Subcutaneous abdominal adipose tissue (tissue), 5 donors: ENCODE data around the gene LPCAT4.
"Not testable (repeated sequence)": the region's sequence is repeated elsewhere in the genome, so short reads cannot be mapped to it uniquely, and the experiment has no call there.

Source experiments
- H3K27ac ChIP-seq: one replicate; pipeline ENCODE4 v1.7.0; 2013; ENCODE audit warnings: low read depth, mild to moderate bottlenecking, inconsistent platforms, low read length, moderate library complexity
- H3K27me3 ChIP-seq, 5 donors: one replicate each; pipeline ENCODE4 v1.7.0; 2013; ENCODE audit warnings: low read length in 5 of 5, inconsistent platforms in 1 of 5; ENCODE audit not compliant: control insufficient read depth in 5 of 5, insufficient read depth in 4 of 5
- H3K36me3 ChIP-seq, 5 donors: one replicate each; pipeline ENCODE4 v1.7.0; 2013; ENCODE audit warnings: low read length in 5 of 5; ENCODE audit not compliant: control insufficient read depth in 5 of 5, insufficient read depth in 5 of 5
- H3K4me1 ChIP-seq, 5 donors: one replicate each; pipeline ENCODE4 v1.7.0; 2013; ENCODE audit warnings: low read length in 5 of 5, mild to moderate bottlenecking in 3 of 5, moderate library complexity in 1 of 5; ENCODE audit not compliant: control insufficient read depth in 5 of 5, insufficient read depth in 5 of 5
- H3K4me3 ChIP-seq, 5 donors: one replicate each; pipeline ENCODE4 v1.7.0; 2013; ENCODE audit warnings: low read length in 5 of 5, low read depth in 1 of 5
- H3K9ac ChIP-seq, 5 donors: one replicate each; pipeline ENCODE4 v1.7.0; 2013; ENCODE audit warnings: low read length in 5 of 5, mild to moderate bottlenecking in 4 of 5, moderate library complexity in 3 of 5
- H3K9me3 ChIP-seq, 5 donors: one replicate each; pipeline ENCODE4 v1.7.0; 2013; ENCODE audit warnings: low read length in 5 of 5; ENCODE audit not compliant: control insufficient read depth in 5 of 5
- donor health status: healthy.
- donor health status: healthy.
- donor health status: healthy.
- donor health status: healthy.
- donor health status: healthy.

LPCAT4 gene, protein sequence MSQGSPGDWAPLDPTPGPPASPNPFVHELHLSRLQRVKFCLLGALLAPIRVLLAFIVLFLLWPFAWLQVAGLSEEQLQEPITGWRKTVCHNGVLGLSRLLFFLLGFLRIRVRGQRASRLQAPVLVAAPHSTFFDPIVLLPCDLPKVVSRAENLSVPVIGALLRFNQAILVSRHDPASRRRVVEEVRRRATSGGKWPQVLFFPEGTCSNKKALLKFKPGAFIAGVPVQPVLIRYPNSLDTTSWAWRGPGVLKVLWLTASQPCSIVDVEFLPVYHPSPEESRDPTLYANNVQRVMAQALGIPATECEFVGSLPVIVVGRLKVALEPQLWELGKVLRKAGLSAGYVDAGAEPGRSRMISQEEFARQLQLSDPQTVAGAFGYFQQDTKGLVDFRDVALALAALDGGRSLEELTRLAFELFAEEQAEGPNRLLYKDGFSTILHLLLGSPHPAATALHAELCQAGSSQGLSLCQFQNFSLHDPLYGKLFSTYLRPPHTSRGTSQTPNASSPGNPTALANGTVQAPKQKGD

DNA sequence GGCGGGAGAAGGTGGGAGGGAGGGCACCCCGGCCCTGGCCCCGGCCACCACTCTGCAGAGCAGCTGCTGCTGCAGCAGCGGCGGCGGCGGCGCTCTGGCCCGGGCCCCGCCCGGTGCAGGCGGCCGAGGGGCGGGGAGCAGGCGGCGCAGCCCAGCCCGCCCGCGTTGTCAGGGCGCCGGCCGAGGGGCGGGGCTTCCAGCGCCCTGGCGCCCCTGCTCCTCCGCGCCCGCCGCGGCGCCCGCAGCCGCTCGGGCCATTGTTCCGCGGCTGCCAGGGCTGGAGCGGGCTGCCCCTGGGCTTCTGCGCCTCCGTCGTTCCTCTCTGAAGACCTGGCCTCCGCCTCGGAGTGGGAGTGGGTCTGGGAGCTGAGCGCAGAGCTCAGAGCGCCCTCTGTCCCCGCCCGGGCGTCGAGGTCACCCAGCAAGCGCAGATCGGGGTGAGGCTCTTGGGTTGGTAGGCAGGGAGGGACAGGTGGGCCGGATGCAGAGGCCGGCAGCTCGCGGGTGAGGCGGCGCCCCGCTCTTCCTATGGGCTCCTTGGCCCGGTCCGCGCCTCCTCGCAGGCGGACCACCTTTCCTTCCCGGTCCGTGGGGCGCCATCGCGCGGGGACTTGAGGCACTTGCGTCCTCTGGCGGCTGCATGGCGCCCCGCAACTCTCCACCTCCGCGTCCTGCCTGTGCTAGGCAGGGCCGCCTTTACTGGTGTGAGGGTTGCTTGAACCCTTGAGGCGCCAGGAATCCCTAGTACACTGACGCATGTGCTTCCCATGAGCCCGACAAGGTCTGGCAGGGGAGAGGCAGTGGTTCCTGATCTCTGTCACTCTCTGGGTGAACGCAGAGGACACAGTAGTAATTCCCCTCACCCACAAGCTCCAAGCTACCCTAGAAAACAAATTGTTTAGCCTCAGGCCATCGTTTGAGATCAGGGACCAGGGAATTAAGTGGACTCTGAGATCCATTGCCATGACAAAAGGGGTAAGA, at the start of gene LPCAT4:
Gene LPCAT4 (minus strand): TSS at position 96 of the 981 bp plus-strand sequence. CDS start 96 bp downstream, outside the sequence.
- no peaks in the 10 kb centered on the region for H3K27me3 ChIP-seq
- peak within 1 kb of the TSS; percentile 88 for H3K27ac ChIP-seq
- peaks cover 10 to 29% (median 20%) of the 10 kb centered on the region in 5 donors for H3K4me1 ChIP-seq
- H3K4me3 ChIP-seq: peak within 1 kb of the TSS; percentile 87 to 97 (median 91)
- H3K9me3 ChIP-seq: no peaks in the 10 kb centered on the region
- peak within 1 kb of the TSS; percentile 54 to 95 (median 85) for H3K9ac ChIP-seq
- H3K36me3 ChIP-seq: peaks cover 0 to 14% (median 5%) of the 10 kb centered on the region in 5 donors

DNA sequence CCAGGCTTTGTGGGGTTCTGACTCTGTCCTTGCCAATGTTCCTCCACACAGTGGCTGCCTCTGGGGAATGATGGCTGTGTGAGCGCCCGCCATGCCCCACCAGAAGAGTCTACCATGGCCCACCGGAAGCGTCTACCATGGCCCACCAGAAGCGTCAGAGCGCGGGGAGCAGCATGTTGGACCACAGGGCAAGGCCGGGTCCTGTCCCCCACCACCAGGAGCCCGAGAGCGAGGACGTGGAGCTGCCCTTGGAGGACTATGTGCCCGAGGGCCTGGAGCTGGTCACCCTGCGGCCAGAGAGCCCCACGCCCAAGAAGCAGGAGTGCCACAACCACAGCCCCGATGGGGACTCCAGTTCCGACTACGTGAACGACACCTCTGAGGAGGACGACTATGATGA, 42.5 kb upstream of the LPCAT4 start:
- not testable (repeated sequence) for H3K4me1 ChIP-seq, H3K9ac ChIP-seq, H3K9me3 ChIP-seq, H3K4me3 ChIP-seq, H3K36me3 ChIP-seq, H3K27ac ChIP-seq, H3K27me3 ChIP-seq

DNA sequence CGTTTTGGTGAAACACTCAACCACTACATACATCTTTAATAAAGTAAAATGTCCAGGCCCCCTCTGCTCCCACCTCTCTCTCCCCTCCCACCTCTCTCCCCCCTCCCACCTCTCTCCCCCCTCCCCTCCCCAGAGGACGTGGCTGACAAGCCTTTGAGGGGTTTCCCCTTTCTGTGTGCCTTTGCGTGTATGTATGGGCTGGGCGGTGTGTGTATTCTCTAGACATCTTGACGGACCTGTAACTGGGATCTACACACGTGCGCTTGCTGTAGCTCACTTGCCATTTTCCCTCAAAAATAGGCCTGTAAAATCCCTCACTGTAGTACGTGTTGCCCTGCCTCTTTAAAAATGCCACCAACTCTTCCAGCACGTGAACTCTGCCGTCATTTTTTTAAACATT, 42.0 kb upstream of the LPCAT4 start:
- not testable (repeated sequence) for H3K4me3 ChIP-seq, H3K9ac ChIP-seq, H3K4me1 ChIP-seq, H3K27me3 ChIP-seq, H3K9me3 ChIP-seq, H3K27ac ChIP-seq, H3K36me3 ChIP-seq

DNA sequence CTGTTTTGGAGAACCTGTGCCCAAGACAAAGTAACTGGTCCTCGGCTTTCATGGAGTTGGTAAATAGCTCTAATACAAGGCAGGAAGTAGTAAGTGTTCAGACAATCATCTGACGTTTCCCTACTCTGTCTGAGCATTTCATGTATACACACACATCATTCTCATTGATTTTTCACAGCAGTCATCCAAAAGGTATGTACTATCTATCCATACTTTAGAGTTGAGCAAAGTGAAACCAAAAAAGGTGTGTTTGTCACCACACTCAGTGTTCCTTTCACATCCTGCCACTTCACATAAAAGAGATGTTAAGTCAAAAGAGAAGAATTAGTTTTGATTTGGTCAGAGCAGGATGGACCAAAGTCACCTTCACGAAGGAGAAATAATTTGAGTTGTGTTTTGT, 36.9 kb upstream of the LPCAT4 start:
- not testable (repeated sequence) for H3K9ac ChIP-seq, H3K27me3 ChIP-seq, H3K9me3 ChIP-seq, H3K4me1 ChIP-seq, H3K27ac ChIP-seq, H3K4me3 ChIP-seq, H3K36me3 ChIP-seq

DNA sequence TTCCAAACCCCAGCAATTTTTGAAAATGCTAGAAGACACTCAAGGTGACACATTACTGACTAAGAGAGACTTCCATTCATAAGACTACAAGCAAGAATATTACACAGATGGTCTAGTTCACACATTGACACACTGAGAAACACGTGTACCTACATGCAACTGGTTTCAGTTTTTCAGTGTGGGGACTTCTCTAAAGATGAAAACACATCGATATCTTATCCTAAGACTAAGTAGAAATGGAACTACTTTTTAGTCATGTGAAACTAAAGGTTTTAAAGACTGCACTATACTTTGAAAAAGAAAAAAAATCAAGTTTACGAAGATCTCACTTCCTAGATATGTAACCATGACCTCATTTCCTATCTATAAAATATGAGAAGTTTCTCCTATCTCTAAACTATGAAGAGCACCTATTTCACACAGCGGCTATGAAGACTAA, 36.2 kb upstream of the LPCAT4 start:
- H3K27ac ChIP-seq, H3K9me3 ChIP-seq: not testable (repeated sequence)

DNA sequence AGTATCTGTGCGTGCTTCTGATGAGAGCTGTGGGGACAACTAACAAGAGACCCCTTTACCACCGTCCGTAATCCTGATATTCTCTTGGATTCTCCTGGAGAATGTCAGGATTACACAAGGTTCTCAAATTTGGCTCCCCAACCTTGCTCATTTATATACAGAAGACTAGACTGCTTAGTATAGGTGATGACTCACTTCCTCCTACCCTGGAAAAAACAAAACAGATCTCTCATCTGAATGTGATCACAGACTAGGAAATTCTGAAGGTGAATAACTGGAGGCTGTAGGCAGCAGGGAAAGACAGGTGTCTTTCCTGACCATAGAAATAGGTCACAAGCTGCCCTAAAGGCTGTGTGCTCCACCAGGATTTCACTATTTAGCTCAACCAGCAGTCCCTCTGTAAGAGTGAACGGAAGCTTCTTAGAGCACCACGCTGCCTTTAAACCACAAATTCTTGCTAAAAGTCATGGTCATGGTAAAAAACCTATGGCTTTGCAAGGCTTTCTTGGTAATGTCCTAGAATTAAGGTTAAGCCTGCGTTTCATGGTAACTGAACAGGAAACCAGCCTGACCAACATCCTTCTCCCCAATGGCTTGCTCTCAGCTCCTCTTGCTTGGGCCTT, 30.8 kb upstream of the LPCAT4 start:
- not testable (repeated sequence) for H3K9ac ChIP-seq, H3K27ac ChIP-seq

More for the DNA sequence above, 36.2 kb upstream of the LPCAT4 start:
- not testable (repeated sequence) for H3K4me1 ChIP-seq, H3K36me3 ChIP-seq, H3K9ac ChIP-seq, H3K4me3 ChIP-seq, H3K27me3 ChIP-seq

DNA sequence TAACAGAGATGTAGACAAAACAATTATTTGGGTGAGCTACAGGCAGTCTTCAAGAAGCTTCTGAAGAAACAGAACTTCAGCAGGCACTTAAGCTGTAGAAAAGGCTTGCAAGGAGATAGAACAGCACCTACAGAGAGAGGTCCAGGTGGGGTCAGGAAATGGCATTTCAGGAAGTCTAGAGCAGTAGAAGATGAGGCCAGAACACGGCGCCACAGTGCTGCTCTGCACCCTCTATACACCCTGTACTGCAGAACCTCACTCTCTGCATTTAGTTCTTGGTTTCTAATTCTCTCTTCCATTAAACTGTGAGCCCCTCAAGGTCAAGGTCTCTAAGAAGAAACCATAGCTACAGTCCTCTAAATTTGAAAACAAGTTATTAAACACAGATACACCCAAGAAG, 26.0 kb upstream of the LPCAT4 start:
- not testable (repeated sequence) for H3K27ac ChIP-seq, H3K9me3 ChIP-seq, H3K4me3 ChIP-seq, H3K9ac ChIP-seq, H3K27me3 ChIP-seq, H3K4me1 ChIP-seq, H3K36me3 ChIP-seq

More for the DNA sequence above, 30.8 kb upstream of the LPCAT4 start:
- not testable (repeated sequence) for H3K36me3 ChIP-seq, H3K4me1 ChIP-seq, H3K4me3 ChIP-seq, H3K9me3 ChIP-seq, H3K27me3 ChIP-seq

DNA sequence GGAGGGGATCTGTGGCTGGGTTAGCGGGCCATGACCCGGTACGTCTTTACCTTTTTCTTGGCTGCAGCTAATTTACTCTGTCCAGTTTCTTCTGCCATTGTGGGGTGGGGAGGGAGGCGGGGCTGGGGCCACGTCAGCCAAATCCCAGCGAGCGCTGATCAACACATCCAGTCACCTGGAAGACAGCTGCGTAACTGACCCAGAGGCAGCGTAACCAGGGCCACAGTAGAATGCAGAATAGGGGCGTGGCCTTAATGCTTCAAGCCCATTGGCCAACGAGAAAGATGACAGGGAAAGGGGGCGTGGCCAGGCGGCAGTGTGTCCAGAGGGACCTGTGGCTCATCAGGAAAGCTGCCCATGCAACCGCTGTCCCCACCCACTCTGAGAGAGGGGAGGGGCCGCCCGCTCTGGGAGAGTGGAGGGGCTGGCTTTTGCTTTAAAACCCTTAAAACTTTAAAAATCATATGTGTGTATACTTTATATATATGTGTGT, 22.6 kb upstream of the LPCAT4 start:
- not testable (repeated sequence) for H3K9me3 ChIP-seq, H3K4me1 ChIP-seq, H3K27ac ChIP-seq, H3K27me3 ChIP-seq, H3K9ac ChIP-seq, H3K36me3 ChIP-seq, H3K4me3 ChIP-seq

DNA sequence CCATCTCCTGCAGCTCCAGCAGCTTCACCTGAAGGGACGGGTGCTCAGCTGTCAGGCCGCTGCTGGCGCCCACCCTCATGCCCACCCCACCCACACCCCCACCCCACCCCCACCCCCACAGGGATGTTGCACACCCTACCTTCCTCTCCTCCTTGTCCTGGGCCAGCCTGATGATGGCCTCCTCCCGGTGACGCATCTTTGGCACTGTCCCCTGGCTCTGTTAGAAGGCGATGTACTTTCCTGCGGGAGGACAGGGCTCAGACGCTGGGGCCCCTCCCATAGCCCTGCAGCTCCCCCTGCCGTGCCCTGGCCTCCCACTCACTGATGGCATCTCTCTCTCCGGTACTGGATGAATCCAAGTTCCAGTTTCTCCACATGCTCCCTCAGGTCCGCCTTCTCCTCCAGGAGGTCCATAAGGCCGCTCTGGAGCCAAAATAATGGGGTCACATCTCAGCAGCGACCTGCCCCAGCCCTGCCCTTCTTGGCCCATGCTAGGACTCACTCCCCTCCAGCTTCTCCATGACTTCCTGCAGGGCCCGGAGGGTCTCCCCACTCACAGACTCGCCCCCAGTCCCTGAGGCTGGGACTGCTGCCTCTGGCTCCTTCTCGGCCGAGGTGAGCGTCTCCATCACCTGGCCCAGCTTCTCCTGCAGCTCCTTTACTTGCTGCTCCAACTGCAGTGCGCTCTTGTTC, 15.0 kb upstream of the LPCAT4 start:
- not testable (repeated sequence) for H3K36me3 ChIP-seq, H3K27ac ChIP-seq, H3K4me3 ChIP-seq, H3K27me3 ChIP-seq, H3K9ac ChIP-seq, H3K9me3 ChIP-seq, H3K4me1 ChIP-seq
